Hepatocyte (in vitro differentiated cells): Measurements from ENCODE around the gene PHLDA3.

Experiments used
- CTCF ChIP-seq: fragments of 200-600 bp; sonication (generic); IDR thresholded peaks from 2 replicates; pipeline ENCODE4 v1.5.1; 2016; ENCODE audit warnings: antibody characterized with exemption, mild to moderate bottlenecking; ENCODE audit not compliant: poor library complexity
- EZH2 ChIP-seq: fragments of 200-600 bp; sonication (generic); IDR thresholded peaks from 2 replicates; pipeline ENCODE4 v1.6.1; 2016; ENCODE audit warnings: antibody characterized with exemption, mild to moderate bottlenecking, borderline replicate concordance

DNA sequence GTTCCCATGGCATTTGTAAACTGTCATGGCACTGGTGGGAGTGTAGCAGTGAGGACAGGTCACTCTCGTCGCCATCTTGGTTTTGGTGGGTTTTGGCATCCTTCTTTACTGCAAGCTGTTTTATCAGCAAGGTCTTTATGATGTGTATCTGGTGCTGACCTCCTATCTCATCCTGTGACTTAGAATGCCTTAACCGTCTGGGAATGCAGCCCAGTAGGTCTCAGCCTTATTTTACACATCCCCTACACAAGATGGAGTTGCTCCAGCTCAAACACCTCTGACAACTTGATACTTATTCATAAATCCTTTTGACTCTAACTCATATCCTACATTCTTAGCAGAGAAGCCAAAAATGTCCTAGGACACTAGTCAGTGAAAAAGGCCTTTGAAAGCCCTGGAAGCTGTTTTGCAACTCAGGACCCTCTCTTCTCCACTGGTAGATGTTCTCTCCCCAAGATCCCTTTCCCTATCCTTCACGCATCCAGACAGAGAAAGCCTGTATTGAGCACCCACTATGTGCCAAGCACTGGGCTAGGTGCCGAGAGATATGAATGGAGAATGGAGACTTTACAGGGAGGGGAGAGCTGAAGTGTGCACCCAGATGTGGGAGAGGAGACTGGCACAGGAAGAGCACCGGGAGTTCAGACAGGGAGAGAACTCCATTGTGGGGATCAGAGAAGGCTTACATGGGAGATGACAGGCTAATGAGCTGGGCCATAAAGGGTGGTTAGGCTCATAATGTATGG is 44.7 kb upstream of the PHLDA3 start:
- no peak for TF ChIP-seq EZH2
- no peak for TF ChIP-seq CTCF
